KOPT-K1 (cell line): ENCODE data around the gene SCAF8.

Source experiments
- H3K27ac ChIP-seq: fragments of 200-600 bp; sonication (generic); 2 replicates; pipeline ENCODE4 v1.5.1; 2016; ENCODE audit warnings: antibody characterized with exemption, mild to moderate bottlenecking, low read depth, low read length; ENCODE audit not compliant: poor library complexity, severe bottlenecking
- H3K36me3 ChIP-seq: fragments of 200-600 bp; sonication (generic); 2 replicates; pipeline ENCODE4 v1.5.1; 2017; ENCODE audit warnings: antibody characterized with exemption, mild to moderate bottlenecking, low read length, moderate library complexity; ENCODE audit not compliant: insufficient read depth
- H3K9me3 ChIP-seq: fragments of 200-600 bp; sonication (generic); 2 replicates; pipeline ENCODE4 v1.5.1; 2017; ENCODE audit warnings: antibody characterized with exemption, low read length, mild to moderate bottlenecking; ENCODE audit not compliant: insufficient read depth, poor library complexity, severe bottlenecking

Gene SCAF8

GRCh38 chr6:154872542-154873114, 139.4 kb downstream of the SCAF8 start:
- Histone ChIP-seq H3K27ac (no peak overlapping the region), H3K9me3 (no peaks in the 10 kb centered on the region), H3K36me3 (no peaks in the 10 kb centered on the region)

- Histone ChIP-seq H3K27ac (no peak overlapping the region), H3K36me3 (no peaks in the 10 kb centered on the region), H3K9me3 (no peaks in the 10 kb centered on the region)
Observed at GRCh38 chr6:154873546-154873945, 140.3 kb downstream of the SCAF8 start.

DNA sequence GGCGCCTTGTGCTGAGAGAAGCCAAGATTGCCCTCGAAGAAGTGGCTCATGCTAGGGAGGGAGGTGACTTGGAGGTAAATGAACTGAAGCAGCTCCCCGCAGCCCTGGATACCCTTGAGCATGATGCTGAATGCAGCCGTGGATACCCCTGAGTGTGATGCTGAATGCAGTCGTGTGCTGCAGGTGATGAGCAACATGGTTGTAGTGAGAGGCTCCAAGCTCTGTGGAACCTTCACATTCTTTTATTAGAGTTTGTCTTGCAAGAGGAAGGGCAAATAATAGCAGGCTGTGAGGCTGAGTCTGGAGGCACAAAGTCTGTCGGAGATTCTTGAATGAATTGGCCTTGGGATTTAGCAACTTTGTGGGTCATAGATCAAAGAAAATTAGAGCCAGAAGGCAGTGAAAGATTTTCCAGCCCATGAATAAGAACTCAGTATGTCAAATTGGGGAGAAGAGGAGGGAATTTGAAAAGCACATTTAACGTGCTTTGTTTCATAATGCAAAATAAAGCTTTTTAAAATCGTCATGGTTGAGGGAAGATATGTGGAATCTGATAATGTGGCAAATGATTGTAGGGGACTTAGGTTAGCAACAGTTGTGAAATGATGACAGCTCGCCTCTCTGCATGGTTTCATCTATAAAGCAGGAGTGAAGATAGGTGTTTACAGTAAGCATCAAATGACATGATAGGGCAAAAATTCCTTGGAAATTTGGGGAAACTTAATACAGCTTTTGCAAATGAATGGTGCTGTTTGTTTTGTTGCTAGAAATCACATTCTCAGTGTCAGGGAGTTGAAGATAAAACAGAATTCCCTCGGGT, 141.8 kb downstream of the SCAF8 start:
- Histone ChIP-seq H3K9me3 (no peaks in the 10 kb centered on the region), H3K27ac (no peak overlapping the region), H3K36me3 (no peaks in the 10 kb centered on the region)

DNA sequence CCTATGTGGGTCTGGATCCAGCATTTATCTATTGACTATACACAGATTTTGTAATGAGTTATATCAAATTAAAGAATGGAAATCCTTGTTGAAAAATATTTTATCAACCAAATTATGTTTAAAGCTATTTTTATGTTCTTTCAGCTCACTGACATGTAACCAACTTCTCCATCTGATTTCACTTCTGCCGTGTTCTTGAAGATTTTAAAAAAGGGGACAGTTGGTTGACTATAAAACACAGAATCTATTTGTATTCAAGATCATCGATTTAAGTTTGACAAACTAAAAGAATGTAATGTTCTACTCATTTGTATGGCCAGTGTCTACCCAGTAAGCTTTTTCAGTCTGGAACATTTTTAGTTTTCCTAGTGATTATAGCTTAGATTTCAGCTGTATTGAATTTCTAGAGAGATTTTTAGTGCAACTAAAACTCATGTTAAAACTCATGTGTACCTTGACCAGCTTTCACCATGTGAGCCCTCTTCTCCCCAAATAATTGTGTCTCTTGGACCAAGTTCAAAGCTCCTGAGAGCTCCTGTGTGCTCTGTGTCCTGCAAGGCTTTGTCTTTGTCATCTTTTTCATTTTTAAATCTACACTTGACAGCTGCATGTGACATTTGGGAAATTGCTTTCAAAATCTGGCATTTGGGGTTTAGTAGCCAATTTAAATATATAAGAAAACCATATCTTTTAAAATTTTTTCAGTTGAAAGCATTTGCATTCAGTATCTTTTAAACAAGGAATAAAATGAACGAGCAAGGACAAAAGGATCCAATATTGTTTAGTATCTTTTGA, 143.5 kb downstream of the SCAF8 start:
- Histone ChIP-seq H3K36me3 (no peaks in the 10 kb centered on the region), H3K27ac (no peak overlapping the region), H3K9me3 (no peaks in the 10 kb centered on the region)

DNA sequence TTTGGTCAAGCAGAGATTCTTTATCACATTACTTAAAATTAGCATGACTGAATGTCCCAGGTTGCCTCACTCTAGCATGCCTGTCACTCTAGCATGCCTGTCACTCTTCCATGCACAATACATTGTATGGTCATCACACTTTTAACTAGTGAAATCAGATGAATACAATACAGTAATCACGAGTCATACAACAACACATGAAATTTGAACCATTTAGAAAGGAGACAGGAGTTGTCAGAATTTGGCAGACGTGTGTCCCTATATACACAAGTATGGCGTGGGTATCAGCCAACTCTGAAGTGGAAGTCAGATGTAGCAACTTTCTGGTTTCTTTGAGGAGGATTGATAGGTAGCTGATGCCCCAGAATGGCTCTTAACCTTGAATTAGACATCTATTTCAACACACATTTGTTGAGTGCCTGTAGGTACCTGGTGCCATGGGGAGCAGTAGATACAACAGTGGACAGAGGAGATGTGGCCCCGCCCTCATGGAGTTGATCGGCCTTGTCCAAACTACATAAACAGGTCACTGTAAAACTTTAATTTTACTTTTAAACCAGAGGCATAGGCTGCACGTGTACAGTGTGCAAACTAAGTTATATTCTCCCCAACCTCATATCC, 145.8 kb downstream of the SCAF8 start:
- no peaks in the 10 kb centered on the region for H3K36me3 ChIP-seq
- H3K9me3 ChIP-seq, result no peaks in the 10 kb centered on the region
- H3K27ac ChIP-seq, result no peak overlapping the region

GRCh38 chr6:154882107-154882506, 148.9 kb downstream of the SCAF8 start:
- no peaks in the 10 kb centered on the region for H3K9me3 ChIP-seq
- H3K36me3 ChIP-seq, result no peaks in the 10 kb centered on the region

More at GRCh38 chr6:154882107-154882506, 148.9 kb downstream of the SCAF8 start:
- no peak overlapping the region for H3K27ac ChIP-seq
